GM23248 (cell line): ENCODE data around the gene TNPO3.

Experiments used
- EZH2 ChIP-seq: fragments of 200-600 bp; sonication (generic); IDR thresholded peaks from 2 replicates; pipeline ENCODE4 v1.6.1; 2018; ENCODE audit warnings: antibody characterized with exemption, mild to moderate bottlenecking; ENCODE audit not compliant: insufficient read depth, poor library complexity, severe bottlenecking
- EZH2phosphoT487 ChIP-seq: fragments of 200-600 bp; sonication (generic); IDR thresholded peaks from 2 replicates; pipeline ENCODE4 v1.6.1; 2018; ENCODE audit warnings: antibody characterized with exemption, moderate library complexity, mild to moderate bottlenecking, low read depth; ENCODE audit not compliant: insufficient read depth

GRCh38 chr7:128955981-128956380, 98.9 kb downstream of the TNPO3 start:
- TF ChIP-seq EZH2phosphoT487 (no peak), EZH2 (no peak)
